A549 (cell line): Measurements from ENCODE around the gene ROBO1. TPM values are rescaled to one million over a fixed set of nuclear protein-coding genes. Genes with fewer than 3 reads are reported as not detected.

ENCODE experiments used
- ATAC-seq, 2 experiments: fragments of 200-7000 bp in 1 of 2; fragments of >200 bp in 1 of 2; cut with Nextera tagmentation in 1 of 2; cut with Tn5 transposase in 1 of 2; 3 replicates each; pipeline versions ENCODE4 v1.8.0 to v1.9.1; 2018 to 2020; ENCODE audit warnings: mild to moderate bottlenecking in 1 of 2, moderate library complexity in 1 of 2
- CTCF ChIA-PET: fragments of 300-600 bp; sonication (Branson Sonifier 250); formaldehyde crosslinking; extraction: SDS; loops from one replicate; lab custom pipeline; 2021; ENCODE audit warnings: antibody characterized with exemption, inconsistent platforms; lab: Yijun Ruan, JAX
- POLR2A ChIA-PET: fragments of 350-600 bp; formaldehyde crosslinking; extraction: SDS; loops from one replicate; lab custom pipeline; 2021; ENCODE audit warnings: antibody characterized with exemption, inconsistent platforms; lab: Yijun Ruan, JAX
- DNase-seq, 2 experiments: peaks; one replicate each; pipeline versions ENCODE4 v3.0.0 to v3.0.0-alpha.2; 2011 to 2016; ENCODE audit warnings: low read depth in 1 of 2, low spot score in 1 of 2
- FAIRE-seq: peaks from 2 replicates; lab custom pipeline; 2011; peaks lifted over from hg19 to GRCh38; lab: Jason Lieb, UNC
- H3K27ac ChIP-seq, 2 experiments: fragments of >200 bp; sonication (Bioruptor Twin); formaldehyde crosslinking; 3 replicates each; pipeline ENCODE4 v1.5.1; 2016 to 2017
- H3K4me1 ChIP-seq: fragments of >200 bp; sonication (Bioruptor Twin); formaldehyde crosslinking; 3 replicates; pipeline ENCODE4 v1.6.1; 2016
- H3K4me2 ChIP-seq: fragments of >200 bp; sonication (Bioruptor Twin); formaldehyde crosslinking; 3 replicates; pipeline ENCODE4 v1.6.1; 2016
- H3K4me3 ChIP-seq: fragments of >200 bp; sonication (Bioruptor Twin); formaldehyde crosslinking; 3 replicates; pipeline ENCODE4 v1.5.1; 2016
- H3K9me3 ChIP-seq: fragments of >200 bp; sonication (Bioruptor Twin); formaldehyde crosslinking; 3 replicates; pipeline ENCODE4 v1.6.1; 2016
- ATOH8 ChIP-seq: fragments of 250-450 bp; sonication (Bioruptor Pico); IDR thresholded peaks from 2 replicates; pipeline ENCODE4 v1.5.0; 2020; ENCODE audit warnings: low read depth, mild to moderate bottlenecking, moderate library complexity
- BHLHE40 ChIP-seq: IDR thresholded peaks from 2 replicates; pipeline ENCODE4 v1.6.1; 2012; ENCODE audit warnings: low read depth, low read length, inconsistent platforms
- CEBPB ChIP-seq, 2 experiments: fragments of >200 bp in 1 of 2; sonication (Bioruptor Twin) in 1 of 2; formaldehyde crosslinking in 1 of 2; IDR thresholded peaks; 2 replicates each; pipeline ENCODE4 v1.6.1; 2012 to 2016
- CTCF ChIP-seq: fragments of >200 bp; sonication (Bioruptor Twin); formaldehyde crosslinking; IDR thresholded peaks from 3 replicates; pipeline ENCODE4 v1.5.1; 2016
- E2F6 ChIP-seq: IDR thresholded peaks from 2 replicates; pipeline ENCODE4 v1.6.1; 2012; ENCODE audit warnings: low read depth, borderline replicate concordance
- EHMT2 ChIP-seq: fragments of 200-600 bp; sonication (generic); IDR thresholded peaks from 2 replicates; pipeline ENCODE4 v1.6.1; 2016; ENCODE audit warnings: antibody characterized with exemption, low read depth, mild to moderate bottlenecking, moderate library complexity
- ELK1 ChIP-seq: fragments of 150-350 bp; IDR thresholded peaks from 2 replicates; pipeline ENCODE4 v1.6.1; 2014; ENCODE audit warnings: low read depth, mild to moderate bottlenecking, low read length
- ESRRA ChIP-seq: fragments of 150-350 bp; IDR thresholded peaks from 2 replicates; pipeline ENCODE4 v1.6.1; 2014; ENCODE audit warnings: mild to moderate bottlenecking, low read length, borderline replicate concordance
- FOSL2 ChIP-seq, 2 experiments: fragments of 450-650 bp in 1 of 2; fragments of >200 bp in 1 of 2; sonication (Bioruptor Twin) in 1 of 2; formaldehyde crosslinking; IDR thresholded peaks; 2 replicates each; pipeline versions ENCODE4 v1.5.0 to v1.6.1; 2016 to 2020; ENCODE audit warnings: mild to moderate bottlenecking in 1 of 2, moderate library complexity in 1 of 2
- FOXS1 ChIP-seq: fragments of 250-450 bp; sonication (Bioruptor Pico); IDR thresholded peaks from 2 replicates; pipeline ENCODE4 v1.5.0; 2020; ENCODE audit warnings: mild to moderate bottlenecking, moderate library complexity
- GATA3 ChIP-seq: IDR thresholded peaks from 2 replicates; pipeline ENCODE4 v1.6.1; 2012; ENCODE audit warnings: borderline replicate concordance
- HDAC2 ChIP-seq: fragments of 200-600 bp; sonication (generic); IDR thresholded peaks from 2 replicates; pipeline ENCODE4 v1.6.1; 2016
- HES2 ChIP-seq: fragments of >200 bp; sonication (Bioruptor Twin); formaldehyde crosslinking; IDR thresholded peaks from 2 replicates; pipeline ENCODE4 v1.6.1; 2016
- KDM1A ChIP-seq: fragments of 200-600 bp; sonication (generic); IDR thresholded peaks from 2 replicates; pipeline ENCODE4 v1.6.1; 2016; ENCODE audit warnings: low read depth, mild to moderate bottlenecking
- MAFK ChIP-seq: fragments of 450-650 bp; IDR thresholded peaks from 2 replicates; pipeline ENCODE4 v1.6.1; 2014; ENCODE audit not compliant: partially characterized antibody
- MAX ChIP-seq: IDR thresholded peaks from 2 replicates; pipeline ENCODE4 v1.6.1; 2012
- MAZ ChIP-seq: fragments of 150-350 bp; IDR thresholded peaks from 2 replicates; pipeline ENCODE4 v1.6.1; 2014; ENCODE audit warnings: antibody characterized with exemption, low read depth, low read length, borderline replicate concordance
- MYC ChIP-seq: IDR thresholded peaks from 2 replicates; pipeline ENCODE4 v1.6.1; 2012; ENCODE audit warnings: mild to moderate bottlenecking, inconsistent platforms, low read length, improper control_type of control experiment, borderline replicate concordance
- NFE2L2 ChIP-seq: fragments of 150-350 bp; conservative IDR thresholded peaks from 2 replicates; pipeline ENCODE4 v1.6.1; 2014; ENCODE audit warnings: low read length
- NPAS2 ChIP-seq: fragments of 250-450 bp; sonication (Bioruptor Pico); IDR thresholded peaks from 2 replicates; pipeline ENCODE4 v1.8.0; 2022; ENCODE audit warnings: mild to moderate bottlenecking, moderate library complexity, borderline replicate concordance
- PHF8 ChIP-seq: fragments of 200-600 bp; sonication (generic); IDR thresholded peaks from 2 replicates; pipeline ENCODE4 v1.6.1; 2016; ENCODE audit warnings: low read depth, mild to moderate bottlenecking, antibody characterized with exemption, moderate library complexity, borderline replicate concordance
- POLR2A ChIP-seq: IDR thresholded peaks from 2 replicates; pipeline ENCODE4 v1.6.1; 2012; ENCODE audit warnings: mild to moderate bottlenecking, low read length
- RAD21 ChIP-seq, 2 experiments: fragments of >200 bp in 1 of 2; sonication (Bioruptor Twin) in 1 of 2; formaldehyde crosslinking in 1 of 2; IDR thresholded peaks in 1 of 2; conservative IDR thresholded peaks in 1 of 2; 2 replicates in 1 of 2; 3 replicates in 1 of 2; pipeline ENCODE4 v1.6.1; 2012 to 2018; ENCODE audit warnings: inconsistent platforms in 1 of 2
- RARB ChIP-seq: fragments of 250-450 bp; sonication (Bioruptor Pico); IDR thresholded peaks from 2 replicates; pipeline ENCODE4 v1.8.0; 2021; ENCODE audit warnings: mild to moderate bottlenecking, moderate library complexity
- RCOR1 ChIP-seq: fragments of 150-350 bp; IDR thresholded peaks from 2 replicates; pipeline ENCODE4 v1.6.1; 2014; ENCODE audit warnings: antibody characterized with exemption, low read length, low read depth
- SMC3 ChIP-seq: fragments of >200 bp; sonication (Bioruptor Twin); formaldehyde crosslinking; IDR thresholded peaks from 3 replicates; pipeline ENCODE4 v1.6.1; 2018; ENCODE audit warnings: inconsistent platforms
- SREBF2 ChIP-seq: fragments of 450-650 bp; IDR thresholded peaks from 2 replicates; pipeline ENCODE4 v1.6.1; 2014; ENCODE audit warnings: mild to moderate bottlenecking, moderate library complexity
- TP53 ChIP-seq: fragments of 250-450 bp; sonication (Bioruptor Pico); IDR thresholded peaks from 2 replicates; pipeline ENCODE4 v1.5.0; 2021; ENCODE audit warnings: mild to moderate bottlenecking, moderate library complexity
- ZFP36 ChIP-seq: fragments of 450-650 bp; IDR thresholded peaks from 2 replicates; pipeline ENCODE4 v1.6.1; 2014; ENCODE audit warnings: borderline replicate concordance; ENCODE audit not compliant: partially characterized antibody
- WGBS: methylation state at CpG from one replicate; pipeline ENCODE4 v1.1.6; 2017; ENCODE audit errors: missing lambda C conversion rate; 5-methylcytosine and 5-hydroxymethylcytosine counted together
- polyA plus RNA-seq, 4 experiments: library from polyadenylated mRNA; depleted of rRNA in 3 of 4; stranded (reverse); fragments of >200 nt; fragmentation: RNase III in 1 of 4; extraction: RNeasy Plus Mini Kit Qiagen cat#74134 plus additional on column Dnase treatment in 1 of 4; gene quantifications; 2 replicates in 3 of 4; 3 replicates in 1 of 4; pipeline ENCODE4 v1.2.3, GENCODE V29; 2011 to 2017

The ROBO1 gene
- polyA plus RNA-seq, 2 of the 4 experiments (the other 2 are of a cell fraction), result 25.3 to 35.6 TPM

GRCh38 chr3:79314962-79315361, 452.8 kb downstream of the ROBO1 start:
- no peak for DNase-seq
- Histone ChIP-seq H3K4me1 (no peaks in the 10 kb centered on the region), H3K4me3 (no peak overlapping the region)
- FAIRE-seq, result no peak
- CTCF ChIA-PET, result no interaction called here
- TF ChIP-seq CEBPB (IDR thresholded peaks at IDR 0.05) (no peak), KDM1A (no peak), ATOH8 (CRISPR knock-in tag) (no peak), MAZ (no peak), RCOR1 (no peak), FOXS1 (CRISPR knock-in tag) (no peak), HDAC2 (no peak), CTCF (no peak), BHLHE40 (no peak), MAFK (no peak), E2F6 (no peak)
- TF ChIP-seq, all 56 proteins: peak for 0
- POLR2A ChIA-PET, result no interaction called here
- H3K9me3 ChIP-seq, result no peaks in the 10 kb centered on the region
- ATAC-seq, result no peak
- H3K4me2 ChIP-seq, result no peak overlapping the region
- H3K27ac ChIP-seq, result no peak overlapping the region
- 5% methylated on average over 2 of the region's 2 CpGs for WGBS

- FAIRE-seq, result no peak
- no peak overlapping the region for H3K27ac ChIP-seq
- H3K4me2 ChIP-seq, result no peak overlapping the region
- DNase-seq, result no peak
- H3K9me3 ChIP-seq, result no peaks in the 10 kb centered on the region
- no peak for TF ChIP-seq NFE2L2
- TF ChIP-seq MAZ, result no peak
- TF ChIP-seq SMC3, result no peak
- TF ChIP-seq ESRRA, result no peak
- TF ChIP-seq TP53, result no peak
- no peak for TF ChIP-seq POLR2A
- no peak for TF ChIP-seq SREBF2
- H3K4me1 ChIP-seq, result no peaks in the 10 kb centered on the region
- 4% methylated on average over 1 of the region's 1 CpG for WGBS
- ATAC-seq, result no peak
- POLR2A ChIA-PET, result no interaction called here
- H3K4me3 ChIP-seq, result no peak overlapping the region
- CTCF ChIA-PET, result no interaction called here
These were observed 453.3 kb downstream of the ROBO1 start for GRCh38 chr3:79314544-79314943.

GRCh38 chr3:79310016-79310415, 457.8 kb downstream of the ROBO1 start:
- Histone ChIP-seq H3K27ac (no peak overlapping the region), H3K4me2 (no peak overlapping the region), H3K4me1 (no peaks in the 10 kb centered on the region), H3K9me3 (no peaks in the 10 kb centered on the region), H3K4me3 (no peak overlapping the region)
- TF ChIP-seq RARB (CRISPR knock-in tag), result no peak
- TF ChIP-seq NFE2L2, result no peak
- TF ChIP-seq POLR2A, result no peak
- no peak for TF ChIP-seq EHMT2
- no peak for TF ChIP-seq E2F6
- TF ChIP-seq PHF8, result no peak
- no peak for TF ChIP-seq RAD21 (conservative IDR thresholded peaks at IDR 0.05 in 1 of 2, IDR thresholded peaks at IDR 0.05 in 1 of 2)
- no peak for TF ChIP-seq HES2
- TF ChIP-seq HDAC2, result no peak
- TF ChIP-seq FOXS1 (CRISPR knock-in tag), result no peak
- TF ChIP-seq MYC, result no peak
- TF ChIP-seq FOSL2 (IDR thresholded peaks at IDR 0.05), result no peak
- no peak for TF ChIP-seq FOSL2 (CRISPR knock-in tag; IDR thresholded peaks at IDR 0.05)
- no peak for TF ChIP-seq MAX
- no peak for TF ChIP-seq NPAS2 (CRISPR knock-in tag)
- TF ChIP-seq GATA3, result no peak
- no peak for TF ChIP-seq ZFP36
- no peak for TF ChIP-seq ATOH8 (CRISPR knock-in tag)
- TF ChIP-seq TP53, result no peak
- no peak for TF ChIP-seq ELK1
- ChIA-PET CTCF (no interaction called here), POLR2A (no interaction called here)
- no peak for FAIRE-seq
- 64% methylated on average over 1 of the region's 1 CpG for WGBS
- DNase-seq, result no peak
- ATAC-seq, result no peak
